Mesenteric fat pad (tissue), 1 donor: ENCODE measurements around the gene EBF4. TPM values are rescaled to one million over a fixed set of nuclear protein-coding genes. Genes with fewer than 3 reads are reported as not detected.
A peak's percentile ranks its signal among the peaks of the same experiment; 100 is the strongest.

Experiments used
- DNase-seq: peaks from one replicate; pipeline ENCODE4 v3.0.0-alpha.2; 2020; ENCODE audit warnings: low spot score
- long read RNA-seq: library from polyadenylated mRNA; unstranded; transcript quantifications from one replicate; pipeline ENCODE4 v2.0.0, GENCODE V29; 2020
- total RNA-seq: library from RNA; stranded (reverse); fragmentation: NEBNext Ultra II Directional; extraction: Animal tissue kit (Norgen Biotek cat#: 25700); gene quantifications from one replicate; pipeline ENCODE4 v1.2.1, GENCODE V29; 2021
- donor health status: DM: yes; HTN: yes; CAD: no.

EBF4 gene, protein sequence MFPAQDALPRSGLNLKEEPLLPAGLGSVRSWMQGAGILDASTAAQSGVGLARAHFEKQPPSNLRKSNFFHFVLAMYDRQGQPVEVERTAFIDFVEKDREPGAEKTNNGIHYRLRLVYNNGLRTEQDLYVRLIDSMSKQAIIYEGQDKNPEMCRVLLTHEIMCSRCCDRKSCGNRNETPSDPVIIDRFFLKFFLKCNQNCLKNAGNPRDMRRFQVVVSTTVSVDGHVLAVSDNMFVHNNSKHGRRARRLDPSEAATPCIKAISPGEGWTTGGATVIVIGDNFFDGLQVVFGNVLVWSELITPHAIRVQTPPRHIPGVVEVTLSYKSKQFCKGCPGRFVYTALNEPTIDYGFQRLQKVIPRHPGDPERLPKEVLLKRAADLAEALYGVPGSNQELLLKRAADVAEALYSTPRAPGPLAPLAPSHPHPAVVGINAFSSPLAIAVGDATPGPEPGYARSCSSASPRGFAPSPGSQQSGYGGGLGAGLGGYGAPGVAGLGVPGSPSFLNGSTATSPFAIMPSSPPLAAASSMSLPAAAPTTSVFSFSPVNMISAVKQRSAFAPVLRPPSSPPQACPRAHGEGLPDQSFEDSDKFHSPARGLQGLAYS
- 6.0 TPM for total RNA-seq
- long read RNA-seq, partial matches to known transcripts = 1 of 2 reads
- long read RNA-seq, other reads (novel, unspliced or antisense) = 1 of 2 reads

DNA sequence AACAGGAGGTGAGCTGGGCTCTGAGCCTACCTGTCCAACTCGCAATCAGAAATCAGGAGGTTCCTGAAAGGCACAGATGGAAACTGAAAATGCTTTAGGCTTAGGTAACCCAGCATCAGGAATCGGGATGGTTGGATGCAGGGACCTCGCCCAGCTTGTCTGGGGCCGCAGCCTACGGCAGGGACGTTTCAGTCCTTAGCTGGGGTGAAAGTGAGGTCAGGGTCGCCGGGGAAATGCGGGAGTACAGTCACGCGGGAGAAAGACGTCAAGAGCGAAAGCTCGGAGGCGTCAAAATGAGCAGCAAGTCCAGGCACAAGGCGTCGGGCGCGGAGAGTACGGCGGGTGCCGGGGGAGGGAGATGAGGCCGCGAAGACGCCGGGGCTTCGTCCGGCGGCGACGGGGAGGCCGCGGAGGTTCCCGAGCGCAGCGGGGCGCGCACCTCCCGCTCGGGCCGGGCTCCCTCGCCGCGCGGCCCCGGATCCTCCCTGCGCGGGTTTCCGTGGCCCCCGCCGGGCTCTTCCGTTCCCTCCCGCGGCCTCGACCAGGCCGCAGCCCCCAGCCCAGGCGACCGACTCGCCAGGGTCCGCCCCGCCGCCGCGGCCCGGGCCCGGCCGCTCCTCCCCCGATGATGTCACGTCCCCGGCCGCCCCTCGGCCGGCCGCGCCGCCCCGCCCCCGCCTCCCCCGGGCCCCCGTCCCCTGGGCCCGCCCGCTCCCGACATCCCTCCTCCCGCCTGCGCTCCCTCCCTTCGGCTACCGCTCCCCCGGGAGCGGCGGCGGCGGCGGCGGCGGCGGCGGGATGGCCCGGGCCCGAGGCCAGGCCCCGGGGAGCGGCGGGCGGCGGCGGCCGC is at the start of gene EBF4:
Gene EBF4, plus strand, starts transcription at position 745 of the 850 bp plus-strand sequence. CDS start 866 bp downstream, outside the sequence.
- peak; percentile 86 for DNase-seq

DNA sequence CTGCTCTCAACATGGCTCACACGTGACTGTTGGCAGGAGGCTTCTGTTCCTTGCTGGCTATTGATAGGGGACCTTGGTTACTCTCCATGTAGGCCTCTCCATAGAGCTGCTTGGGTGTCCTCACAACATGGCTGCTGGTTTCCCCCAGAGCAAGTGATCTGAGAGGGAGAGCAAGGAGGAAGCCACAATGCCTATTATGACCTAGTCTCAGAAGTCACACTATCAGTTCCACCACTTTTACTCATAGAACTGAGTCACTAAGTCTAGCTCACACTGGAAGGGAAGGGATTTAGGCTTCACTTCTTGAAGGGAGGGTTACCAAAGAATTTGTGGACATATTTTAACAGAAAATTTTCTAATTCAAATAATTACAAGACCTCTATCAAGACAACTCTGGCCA is 48.9 kb upstream of the EBF4 start:
- no peak for DNase-seq

DNA sequence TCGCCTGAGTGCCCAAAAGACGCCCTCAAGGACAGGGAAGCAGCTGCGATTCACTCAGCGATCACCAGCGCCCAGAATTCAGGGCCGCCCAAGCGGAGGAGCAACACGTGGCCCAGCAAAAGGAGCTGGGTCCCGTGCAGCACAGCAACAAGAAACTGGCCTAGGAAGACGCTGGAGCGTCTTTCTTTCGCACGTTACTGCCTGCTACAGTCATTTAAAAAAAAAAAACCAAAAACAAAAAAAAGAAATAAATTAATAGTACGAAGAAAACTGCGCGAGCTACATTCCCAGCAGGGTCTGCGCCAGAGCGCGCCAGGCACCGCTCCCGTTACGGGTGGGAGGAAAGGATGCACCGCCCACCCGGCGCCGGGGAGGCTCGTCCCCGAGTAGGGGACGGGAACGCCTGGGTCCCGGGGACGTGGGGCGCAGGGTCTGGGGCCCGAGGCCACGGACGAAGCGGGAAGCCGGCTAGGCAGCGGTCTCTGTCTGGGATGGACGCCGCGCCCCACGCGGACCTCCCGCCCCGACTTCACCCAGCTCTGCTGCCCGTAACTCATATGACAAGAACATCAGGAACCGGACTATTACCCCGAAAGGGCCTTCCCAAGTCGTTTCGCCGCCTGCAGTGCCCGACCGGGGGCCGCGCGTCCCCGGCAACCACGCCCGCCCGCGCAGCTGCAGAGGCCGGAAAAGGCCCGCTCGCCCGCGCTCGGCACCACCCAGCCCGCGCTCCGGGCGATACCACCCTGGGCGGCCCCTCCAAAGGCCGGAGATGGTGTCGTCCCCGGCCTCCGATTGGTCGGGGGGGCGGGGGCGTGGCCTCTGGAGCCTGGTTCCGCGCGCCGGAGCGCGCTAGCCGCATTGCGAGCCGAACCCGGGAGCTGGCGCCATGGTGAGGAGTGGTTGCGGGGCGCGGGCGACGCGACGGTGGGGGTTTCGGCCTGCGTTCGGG is 40.5 kb upstream of the EBF4 start, which contains the start of gene NOP56:
Gene NOP56, plus strand, starts transcription at position 861 of the 952 bp plus-strand sequence. Its CDS starts 29 bp downstream, at position 890.
- peak; percentile 97 for DNase-seq

DNA sequence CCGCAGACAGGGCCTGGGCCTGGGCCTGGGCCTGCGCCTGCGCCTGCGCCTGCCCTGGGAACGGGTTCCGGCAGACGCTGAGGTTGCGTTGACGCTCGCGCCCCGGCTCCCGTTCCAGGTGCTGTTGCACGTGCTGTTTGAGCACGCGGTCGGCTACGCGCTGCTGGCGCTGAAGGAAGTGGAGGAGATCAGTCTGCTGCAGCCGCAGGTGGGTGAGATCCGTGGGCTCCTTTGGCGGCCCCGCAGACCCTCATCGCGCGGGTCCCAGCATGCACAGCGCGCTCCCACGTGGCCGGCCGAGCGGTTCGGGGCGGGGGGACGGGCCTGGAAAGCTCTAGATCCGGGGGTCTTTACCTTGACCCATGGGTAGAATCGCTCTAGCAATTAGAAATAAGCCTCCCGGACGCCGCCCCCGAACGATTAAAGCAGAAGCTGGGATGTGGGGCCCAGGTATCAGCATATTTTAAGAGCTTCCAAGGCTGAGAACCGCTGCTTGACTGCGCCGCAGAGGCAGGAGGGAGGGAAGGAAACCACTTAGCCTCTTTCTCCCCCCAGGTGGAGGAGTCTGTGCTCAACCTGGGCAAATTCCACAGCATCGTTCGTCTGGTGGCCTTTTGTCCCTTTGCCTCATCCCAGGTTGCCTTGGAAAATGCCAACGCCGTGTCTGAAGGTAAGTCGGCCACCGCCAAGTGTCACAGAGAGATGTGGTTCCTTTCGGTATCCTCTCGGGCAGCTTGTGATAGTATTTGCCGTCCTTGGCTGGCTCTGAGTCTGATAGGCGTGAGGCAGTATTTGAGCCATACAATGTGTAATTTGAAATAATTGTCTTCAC is 39.6 kb upstream of the EBF4 start:
- DNase-seq = no peak

DNA sequence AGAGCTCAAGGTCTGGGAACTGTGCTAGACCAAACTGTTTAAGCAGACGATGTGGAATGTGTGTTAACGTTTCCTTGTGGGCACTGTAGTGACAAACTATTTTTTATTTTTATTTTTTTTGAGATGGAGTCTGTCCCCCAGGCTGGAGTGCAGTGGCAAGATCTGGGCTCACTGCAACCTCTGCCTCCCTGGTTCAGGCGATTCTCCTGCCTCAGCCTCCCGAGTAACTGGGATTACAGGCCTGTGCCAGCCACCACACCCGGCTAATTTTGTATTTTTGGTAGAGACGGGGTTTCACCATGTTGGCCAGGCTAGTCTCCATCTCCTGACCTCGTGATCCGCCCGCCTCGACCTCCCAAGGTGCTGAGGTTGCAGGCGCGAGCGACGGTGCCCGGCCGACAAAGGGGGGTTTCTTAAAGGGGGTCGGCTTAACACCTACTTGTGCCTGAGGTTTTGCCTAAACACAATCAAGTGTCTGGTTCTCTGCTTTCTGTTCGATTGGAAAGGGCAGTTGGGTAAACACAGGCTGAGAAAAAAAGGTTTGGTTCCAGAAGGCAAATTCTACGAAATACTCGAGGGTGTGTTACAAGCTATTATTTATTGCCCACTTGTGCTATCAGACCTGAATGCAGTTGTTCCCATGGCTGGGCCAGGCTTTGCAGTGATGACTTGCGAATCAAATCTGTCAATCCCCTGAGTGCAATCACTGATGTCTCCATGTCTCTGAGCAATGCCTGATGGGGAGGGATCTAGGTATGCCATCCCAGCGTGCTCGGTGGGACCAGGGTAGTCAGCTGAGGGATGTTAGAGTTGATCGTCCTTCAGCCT is 38.8 kb upstream of the EBF4 start:
- no peak for DNase-seq

DNA sequence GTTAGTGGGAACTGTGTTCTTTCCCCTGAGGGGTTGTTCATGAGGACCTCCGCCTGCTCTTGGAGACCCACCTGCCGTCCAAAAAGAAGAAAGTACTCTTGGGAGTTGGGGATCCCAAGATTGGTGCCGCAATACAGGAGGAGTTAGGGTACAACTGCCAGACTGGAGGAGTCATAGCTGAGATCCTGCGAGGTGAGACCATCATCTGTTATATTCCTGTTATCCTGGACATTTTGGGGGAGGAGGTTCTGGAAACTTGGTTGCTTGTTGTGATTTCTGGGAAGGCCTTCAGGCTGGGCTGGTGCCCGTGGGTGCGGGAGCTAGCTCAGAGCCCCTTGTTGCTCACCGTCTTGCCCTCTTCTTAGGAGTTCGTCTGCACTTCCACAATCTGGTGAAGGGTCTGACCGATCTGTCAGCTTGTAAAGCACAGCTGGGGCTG is 38.2 kb upstream of the EBF4 start:
- DNase-seq = no peak

DNA sequence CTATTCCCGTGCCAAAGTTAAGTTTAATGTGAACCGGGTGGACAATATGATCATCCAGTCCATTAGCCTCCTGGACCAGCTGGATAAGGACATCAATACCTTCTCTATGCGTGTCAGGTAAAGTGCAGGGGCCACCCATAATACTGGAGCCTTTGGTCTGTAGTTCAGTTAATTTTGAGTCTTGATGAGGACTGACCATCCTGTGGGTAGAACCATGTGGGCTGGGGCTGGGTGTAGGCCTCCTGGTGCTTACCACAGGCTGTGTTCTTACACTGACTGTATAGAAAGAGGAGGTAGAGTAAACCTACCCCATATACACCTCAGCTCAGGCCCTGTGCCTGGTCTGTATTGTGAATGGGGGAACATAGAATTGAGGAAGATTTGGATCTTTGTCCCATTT is 37.7 kb upstream of the EBF4 start:
- no peak for DNase-seq

DNA sequence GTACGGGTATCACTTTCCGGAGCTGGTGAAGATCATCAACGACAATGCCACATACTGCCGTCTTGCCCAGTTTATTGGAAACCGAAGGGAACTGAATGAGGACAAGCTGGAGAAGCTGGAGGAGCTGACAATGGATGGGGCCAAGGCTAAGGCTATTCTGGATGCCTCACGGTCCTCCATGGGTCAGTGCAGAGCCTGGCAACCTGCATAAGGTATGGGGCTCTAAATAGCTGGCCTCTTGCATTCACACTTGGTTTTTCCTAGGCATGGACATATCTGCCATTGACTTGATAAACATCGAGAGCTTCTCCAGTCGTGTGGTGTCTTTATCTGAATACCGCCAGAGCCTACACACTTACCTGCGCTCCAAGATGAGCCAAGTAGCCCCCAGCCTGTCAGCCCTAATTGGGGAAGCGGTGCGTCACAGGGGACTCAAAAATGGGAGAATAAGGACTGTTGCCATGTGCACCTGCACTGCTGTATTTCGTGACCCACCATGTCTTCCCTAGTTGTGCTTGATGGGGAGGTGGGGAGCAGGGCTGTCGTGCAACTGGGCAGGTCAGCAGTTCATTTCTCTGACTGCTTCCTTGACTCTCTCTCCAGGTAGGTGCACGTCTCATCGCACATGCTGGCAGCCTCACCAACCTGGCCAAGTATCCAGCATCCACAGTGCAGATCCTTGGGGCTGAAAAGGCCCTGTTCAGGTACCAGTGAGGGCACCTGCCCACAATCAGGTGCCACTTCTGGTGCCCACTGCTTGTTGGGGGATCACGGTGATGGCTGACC is 37.1 kb upstream of the EBF4 start:
- DNase-seq = no peak

DNA sequence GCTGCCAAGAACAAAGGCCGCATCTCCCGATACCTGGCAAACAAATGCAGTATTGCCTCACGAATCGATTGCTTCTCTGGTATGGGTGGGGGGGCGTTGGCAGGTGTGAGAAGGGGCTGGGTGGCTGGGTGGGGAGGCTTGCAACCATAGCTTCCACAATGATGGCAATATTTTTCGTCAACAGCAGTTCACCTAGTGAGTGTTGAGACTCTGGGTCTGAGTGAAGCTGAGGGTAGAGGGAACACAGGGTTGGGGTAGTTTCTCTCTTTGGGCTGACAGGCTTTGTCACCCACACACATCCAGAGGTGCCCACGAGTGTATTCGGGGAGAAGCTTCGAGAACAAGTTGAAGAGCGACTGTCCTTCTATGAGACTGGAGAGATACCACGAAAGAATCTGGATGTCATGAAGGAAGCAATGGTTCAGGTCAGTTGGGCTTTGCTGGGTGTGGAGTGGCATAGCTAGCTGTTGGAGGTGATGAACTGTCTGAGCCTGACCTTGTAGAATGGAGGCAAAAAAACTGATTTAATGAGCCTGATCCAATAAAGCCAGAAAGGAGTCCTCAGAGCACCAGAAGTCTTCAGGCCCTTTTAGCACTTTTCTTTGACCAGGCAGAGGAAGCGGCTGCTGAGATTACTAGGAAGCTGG is 36.0 kb upstream of the EBF4 start:
- no peak for DNase-seq

DNA sequence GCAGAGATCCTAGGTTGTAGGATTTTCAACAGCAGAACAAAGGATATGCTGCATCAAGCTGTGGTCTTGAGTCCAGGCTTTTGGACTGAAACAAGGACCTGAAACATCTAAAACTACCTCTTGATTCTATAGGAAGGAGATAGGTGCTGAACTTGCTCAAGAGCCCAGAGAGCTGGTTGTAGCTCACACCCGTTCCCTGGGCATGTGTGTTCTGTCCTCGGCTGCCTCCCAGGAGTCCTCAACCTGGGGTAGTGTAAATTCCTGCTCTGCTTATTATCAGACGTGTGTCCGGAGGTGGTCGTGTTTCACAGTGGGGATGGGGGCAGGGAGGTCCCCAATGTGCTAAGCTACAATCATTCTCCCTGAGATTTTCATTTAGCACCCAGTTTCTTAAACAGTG is 35.3 kb upstream of the EBF4 start:
- DNase-seq = no peak

DNA sequence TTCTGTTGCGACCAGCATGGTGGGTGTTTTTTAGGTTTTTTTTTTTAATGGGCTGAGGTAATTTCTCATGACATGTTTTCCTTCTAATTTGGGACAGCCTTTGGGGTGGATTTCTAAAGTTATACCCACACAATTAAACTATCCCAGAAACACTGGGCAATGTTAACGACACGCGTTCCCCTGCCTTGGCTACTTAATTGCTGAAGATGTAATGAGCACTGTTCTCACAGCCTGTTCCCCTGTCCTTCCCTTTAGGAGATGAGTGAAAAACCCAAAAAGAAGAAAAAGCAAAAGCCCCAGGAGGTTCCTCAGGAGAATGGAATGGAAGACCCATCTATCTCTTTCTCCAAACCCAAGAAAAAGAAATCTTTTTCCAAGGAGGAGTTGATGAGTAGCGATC is 34.9 kb upstream of the EBF4 start:
- DNase-seq = no peak

DNA sequence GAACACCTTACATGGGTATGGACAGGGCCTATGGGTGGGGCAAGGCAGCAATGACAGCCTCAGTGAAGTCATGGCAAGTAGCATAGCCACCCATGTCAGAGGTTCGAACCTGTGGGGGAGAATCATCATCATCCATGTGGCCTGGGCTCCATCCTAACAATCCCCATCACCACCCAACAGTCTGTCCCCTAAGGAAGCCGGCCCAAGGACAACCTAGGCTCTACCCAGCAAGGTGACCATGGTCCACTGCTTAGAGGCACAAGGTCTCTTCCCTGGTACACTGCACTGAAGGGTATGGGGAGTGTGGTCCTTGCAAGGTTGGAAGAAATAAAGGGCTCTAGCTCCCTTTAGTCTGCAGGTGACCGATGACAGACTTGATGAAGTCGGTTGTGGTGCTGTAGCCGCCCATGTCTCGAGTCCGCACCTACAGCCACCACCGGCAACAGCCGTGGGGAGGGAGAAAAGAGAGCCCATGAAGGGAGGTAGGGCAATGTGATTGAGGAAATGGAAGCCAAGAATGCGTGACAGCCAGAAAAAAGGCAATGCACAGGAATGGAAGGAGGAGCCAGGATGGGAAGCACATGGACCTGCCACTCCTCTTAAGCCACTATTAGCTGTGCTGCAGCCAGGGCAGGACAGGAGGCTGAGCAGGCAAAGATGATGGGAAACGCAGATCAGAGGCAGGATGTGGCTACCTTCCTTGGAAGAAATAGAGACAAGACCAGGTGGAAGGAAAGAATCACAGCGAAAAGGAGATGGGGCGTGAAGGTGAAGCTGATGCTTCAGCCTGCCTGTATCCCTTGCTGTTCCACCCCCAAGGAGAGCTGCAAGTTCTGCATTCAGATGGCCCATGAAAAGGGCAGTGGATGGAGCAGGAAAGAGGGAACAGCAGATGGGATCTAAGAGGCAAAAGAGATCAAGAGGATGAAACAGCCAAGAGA is 33.9 kb upstream of the EBF4 start:
- no peak for DNase-seq

DNA sequence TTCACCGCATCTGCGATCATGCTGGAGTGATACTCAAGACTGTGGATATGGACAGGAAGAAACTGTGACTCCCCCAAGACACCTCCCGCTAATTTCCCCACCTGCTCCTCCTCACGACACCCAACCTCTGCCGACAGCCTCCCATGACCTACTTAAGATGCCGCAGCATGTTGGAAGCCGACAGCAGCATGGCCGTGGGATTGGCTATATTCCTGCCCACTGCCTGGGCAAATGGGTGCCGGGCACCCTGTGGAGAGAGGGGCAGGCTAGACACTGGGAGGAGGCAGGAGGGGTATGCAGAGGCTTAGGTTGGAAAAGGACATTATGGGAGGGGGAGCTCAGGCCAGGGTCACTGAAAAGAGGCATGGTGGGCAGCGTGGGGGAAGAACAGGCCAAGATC is 33.0 kb upstream of the EBF4 start:
- peak; percentile 47 for DNase-seq

DNA sequence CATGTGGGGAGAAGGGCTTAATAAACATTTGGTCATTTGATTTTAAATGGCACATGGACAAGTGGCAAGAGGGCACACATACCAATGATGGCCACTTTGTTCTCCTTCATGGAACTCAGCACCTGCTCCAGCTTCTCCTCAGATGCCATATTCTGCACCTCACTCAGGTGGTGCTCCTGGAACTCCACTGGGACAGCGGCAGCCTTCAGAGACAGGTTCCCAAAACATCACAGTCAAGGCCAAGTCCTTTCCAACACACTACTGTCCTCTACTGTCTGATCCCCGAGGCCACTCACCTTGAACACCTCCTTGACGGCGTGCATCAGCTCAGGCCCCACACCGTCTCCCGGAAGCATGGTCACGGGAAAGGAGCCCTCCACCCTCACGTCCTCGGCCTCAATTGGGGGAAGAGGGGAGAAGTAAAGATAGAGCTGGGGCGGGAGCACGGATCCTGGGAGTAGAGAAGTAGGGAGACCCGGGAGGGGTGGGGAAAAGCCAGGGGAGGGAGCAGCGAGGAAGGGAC is 29.2 kb upstream of the EBF4 start:
- no peak for DNase-seq

DNA sequence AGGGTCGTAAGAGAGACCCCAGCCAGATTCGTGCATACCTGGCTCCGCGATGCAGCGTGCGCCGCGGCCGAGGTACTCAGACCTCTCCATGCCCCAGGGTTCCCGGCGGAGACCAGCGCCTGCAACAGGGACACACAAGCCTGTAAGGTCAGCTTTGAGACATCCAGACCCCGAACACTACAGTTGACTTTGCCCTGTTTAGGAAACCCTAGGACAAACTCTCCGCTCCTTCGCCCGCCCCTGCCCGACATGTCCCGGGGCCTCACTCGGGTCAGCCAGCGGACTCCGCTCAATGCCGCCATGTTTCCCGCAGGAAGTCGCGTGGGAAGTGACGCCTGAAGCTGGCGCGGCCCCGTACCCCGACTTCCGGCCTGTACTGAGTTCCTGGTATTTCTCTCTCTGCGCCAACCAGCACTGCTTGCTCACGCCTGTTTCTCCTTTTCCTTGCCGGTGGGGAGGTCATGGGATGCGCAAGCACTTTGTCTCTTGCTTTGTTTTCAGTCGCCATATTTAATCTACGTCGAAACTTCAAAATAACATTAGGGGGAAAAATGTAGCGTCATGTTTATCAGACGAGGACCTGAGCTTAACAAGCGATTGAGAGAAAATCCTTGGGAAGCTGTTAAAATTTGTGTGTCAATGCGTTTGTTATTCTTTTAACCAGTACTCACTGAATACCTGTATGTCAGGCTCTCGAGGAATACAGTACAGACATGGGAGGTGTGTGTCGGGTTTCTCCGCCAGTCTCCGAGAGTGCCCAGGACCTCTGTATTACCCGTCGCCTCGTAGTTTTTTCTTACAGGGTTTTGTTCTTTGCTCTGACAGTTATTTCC is 28.5 kb upstream of the EBF4 start, which contains the start of gene IDH3B:
Gene IDH3B, minus strand, starts transcription at position 330 of the 833 bp plus-strand sequence. Its CDS starts 28 bp downstream, at position 302.
- peak; percentile 97 for DNase-seq
